Prostate gland (tissue), 2 donors: ENCODE measurements around the gene KRABD2. TPM values are rescaled to one million over a fixed set of nuclear protein-coding genes. Genes with fewer than 3 reads are reported as not detected.

ENCODE experiments used
- DNase-seq: peaks from one replicate; pipeline ENCODE4 v3.0.0-alpha.2; 2019; ENCODE audit warnings: low spot score
- H3K27ac ChIP-seq, 2 donors: fragments of 200-600 bp; sonication (generic); 2 replicates each; pipeline ENCODE4 v1.5.1; 2017 to 2019
- H3K27me3 ChIP-seq: fragments of 200-600 bp; sonication (generic); replicated peaks from 2 replicates; pipeline ENCODE4 v1.5.1; 2019; ENCODE audit not compliant: insufficient read depth
- H3K36me3 ChIP-seq, 2 donors: fragments of 200-600 bp; sonication (generic); 1 replicate in 1 of 2; 2 replicates in 1 of 2; pipeline versions ENCODE4 v1.5.1 to v1.8.1; 2017 to 2019
- H3K4me1 ChIP-seq: fragments of 200-600 bp; sonication (generic); replicated peaks from 2 replicates; pipeline ENCODE4 v1.5.1; 2019
- H3K4me3 ChIP-seq, 2 donors: fragments of 200-600 bp; sonication (generic); 2 replicates each; pipeline ENCODE4 v1.5.1; 2017 to 2019
- H3K9me3 ChIP-seq: fragments of 200-600 bp; sonication (generic); 2 replicates; pipeline ENCODE4 v1.5.1; 2017
- POLR2A ChIP-seq: fragments of 450-650 bp; IDR thresholded peaks from one replicate; pipeline ENCODE4 v1.6.1; 2016; ENCODE audit warnings: antibody characterized with exemption, mild to moderate bottlenecking
- POLR2AphosphoS5 ChIP-seq: sonication (generic); formaldehyde crosslinking; IDR thresholded peaks from one replicate; pipeline ENCODE4 v1.6.1; 2017; ENCODE audit warnings: antibody characterized with exemption
- WGBS: methylation state at CpG from one replicate; pipeline ENCODE4 v1.1.5; 2018; 5-methylcytosine and 5-hydroxymethylcytosine counted together
- intact Hi-C: fragments of 100-400 bp; cut with DNase I; formaldehyde crosslinking; loops from one replicate; pipeline ENCODE4 v1.14.2; 2022
- small RNA-seq, 2 donors: library from RNA; depleted of rRNA; stranded (forward); fragments of <200 nt; gene quantifications; one replicate each; pipeline ENCODE3, GENCODE V24; 2016
- total RNA-seq, 2 donors: library from RNA; depleted of rRNA; stranded (reverse); fragments of >200 nt; gene quantifications; one replicate each; pipeline ENCODE4 v1.1.0, GENCODE V29; 2016
- TF ChIP-seq, protein P1 (sequence below), 4 experiments: fragments of 200-600 bp in 2 of 4; fragments of 450-650 bp in 2 of 4; sonication (generic) in 2 of 4; IDR thresholded peaks; 1 replicate in 3 of 4; 2 replicates in 1 of 4; pipeline ENCODE4 v1.5.1; 2016 to 2019; ENCODE audit warnings: antibody characterized with exemption in 4 of 4, mild to moderate bottlenecking in 2 of 4, moderate library complexity in 2 of 4

Gene KRABD2

GRCh38 chr17:8332688-8333087 is 43.8 kb downstream of the KRABD2 start:
- Histone ChIP-seq H3K4me1 (no peaks in the 10 kb centered on the region), H3K27ac (no peak overlapping the region), H3K4me3 (no peak overlapping the region), H3K9me3 (no peaks in the 10 kb centered on the region), H3K36me3 (no peaks in the 10 kb centered on the region), H3K27me3 (no peaks in the 10 kb centered on the region)
- TF ChIP-seq, protein P1, sequence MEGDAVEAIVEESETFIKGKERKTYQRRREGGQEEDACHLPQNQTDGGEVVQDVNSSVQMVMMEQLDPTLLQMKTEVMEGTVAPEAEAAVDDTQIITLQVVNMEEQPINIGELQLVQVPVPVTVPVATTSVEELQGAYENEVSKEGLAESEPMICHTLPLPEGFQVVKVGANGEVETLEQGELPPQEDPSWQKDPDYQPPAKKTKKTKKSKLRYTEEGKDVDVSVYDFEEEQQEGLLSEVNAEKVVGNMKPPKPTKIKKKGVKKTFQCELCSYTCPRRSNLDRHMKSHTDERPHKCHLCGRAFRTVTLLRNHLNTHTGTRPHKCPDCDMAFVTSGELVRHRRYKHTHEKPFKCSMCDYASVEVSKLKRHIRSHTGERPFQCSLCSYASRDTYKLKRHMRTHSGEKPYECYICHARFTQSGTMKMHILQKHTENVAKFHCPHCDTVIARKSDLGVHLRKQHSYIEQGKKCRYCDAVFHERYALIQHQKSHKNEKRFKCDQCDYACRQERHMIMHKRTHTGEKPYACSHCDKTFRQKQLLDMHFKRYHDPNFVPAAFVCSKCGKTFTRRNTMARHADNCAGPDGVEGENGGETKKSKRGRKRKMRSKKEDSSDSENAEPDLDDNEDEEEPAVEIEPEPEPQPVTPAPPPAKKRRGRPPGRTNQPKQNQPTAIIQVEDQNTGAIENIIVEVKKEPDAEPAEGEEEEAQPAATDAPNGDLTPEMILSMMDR (IDR thresholded peaks at IDR 0.05), result no peak
- TF ChIP-seq POLR2AphosphoS5 (no peak), POLR2A (no peak)
- intact Hi-C loops, result no loop called here
- DNase-seq, result no peak
- WGBS, result 47% methylated on average over 5 of the region's 5 CpGs

DNA sequence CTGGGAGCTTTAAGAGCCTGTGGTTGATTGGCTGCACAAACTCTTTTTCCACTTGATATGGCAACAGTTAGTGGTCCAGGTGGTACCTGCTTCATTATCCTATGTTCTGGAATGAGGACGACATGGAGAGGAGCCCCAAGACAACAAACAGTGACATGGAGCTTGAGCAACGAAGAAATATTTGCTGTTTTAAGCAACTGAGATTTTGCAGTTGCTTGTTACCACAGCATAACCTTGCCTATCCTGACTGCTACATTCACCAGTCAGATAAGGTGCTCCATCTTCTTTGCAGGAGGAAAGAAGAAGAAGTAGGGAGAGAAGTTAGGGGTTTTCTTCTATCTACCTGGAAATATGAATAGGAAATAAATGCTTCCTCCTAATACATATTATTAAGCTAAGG is 44.4 kb downstream of the KRABD2 start:
- 84% methylated on average over 2 of the region's 2 CpGs for WGBS
- H3K27me3 ChIP-seq, result no peaks in the 10 kb centered on the region
- H3K9me3 ChIP-seq, result no peaks in the 10 kb centered on the region
- no peak overlapping the region for H3K4me3 ChIP-seq
- intact Hi-C loops, result no loop called here
- TF ChIP-seq POLR2AphosphoS5, result no peak
- no peak for TF ChIP-seq POLR2A
- TF ChIP-seq, protein P1 (IDR thresholded peaks at IDR 0.05), result no peak
- no peak for DNase-seq
- H3K36me3 ChIP-seq, result no peaks in the 10 kb centered on the region
- H3K4me1 ChIP-seq, result no peaks in the 10 kb centered on the region
- no peak overlapping the region for H3K27ac ChIP-seq

- Histone ChIP-seq H3K9me3 (no peaks in the 10 kb centered on the region), H3K4me1 (no peaks in the 10 kb centered on the region), H3K27me3 (no peaks in the 10 kb centered on the region), H3K36me3 (no peaks in the 10 kb centered on the region), H3K4me3 (peak overlapping the region; percentile 29 to 34), H3K27ac (no peak overlapping the region)
- TF ChIP-seq POLR2A (no peak), POLR2AphosphoS5 (no peak)
- 22% methylated on average over 18 of the region's 25 CpGs for whole genome bisulfite sequencing
- intact Hi-C loops, result no loop called here
- no peak for DNase-seq
Observed at GRCh38 chr17:8327303-8327649, 49.2 kb downstream of the KRABD2 start.

Small RNAs within 50 kb of the gene (small RNA-seq; reads per million reads assigned to genes)
- 0 reads per million in 2 donors for gene RF00265

Other genes with a start within 250 kb of the KRABD2 start
- gene PER1, start 224.3 kb downstream of the KRABD2 start, total RNA-seq, result 100 to 1,000 TPM; 119 to 142 TPM
- gene VAMP2, start 213.8 kb downstream of the KRABD2 start, total RNA-seq, result 10 to 100 TPM; 34.2 to 65.2 TPM
- gene TMEM107, start 200.3 kb downstream of the KRABD2 start, total RNA-seq, result 10 to 100 TPM in 1 of 2 donors, 1 to 10 TPM in 1; 8.6 to 13.9 TPM
- gene BORCS6, start 186.5 kb downstream of the KRABD2 start, total RNA-seq, result 10 to 100 TPM in 1 of 2 donors, 1 to 10 TPM in 1; 9.6 to 19.1 TPM
- 1 to 10 TPM; 2.1 to 6.6 TPM for gene AURKB, start 166.1 kb downstream of the KRABD2 start, total RNA-seq
- 10 to 100 TPM; 20.1 to 31.7 TPM for gene CTC1, start 128.6 kb downstream of the KRABD2 start, total RNA-seq
- gene PFAS, start 127.4 kb downstream of the KRABD2 start, total RNA-seq, result 10 to 100 TPM; 17.0 to 29.0 TPM
- 10 to 100 TPM; 29.5 to 30.1 TPM for gene RANGRF, start 88.0 kb downstream of the KRABD2 start, total RNA-seq
- gene SLC25A35, start 81.3 kb downstream of the KRABD2 start, total RNA-seq, result 1 to 10 TPM; 4.5 to 5.2 TPM
- 1 to 10 TPM; 2.6 to 4.4 TPM for gene ARHGEF15, start 66.5 kb downstream of the KRABD2 start, total RNA-seq
- not detected for gene ODF4, start 36.9 kb downstream of the KRABD2 start, total RNA-seq
- gene RPL26, start 6.5 kb upstream of the KRABD2 start, total RNA-seq, result 1,000 to 10,000 TPM; 1,762 to 3,819 TPM
- not detected for gene RNF222, start 21.1 kb upstream of the KRABD2 start, total RNA-seq
- gene NDEL1, start 59.2 kb upstream of the KRABD2 start, total RNA-seq, result 10 to 100 TPM; 32.5 to 62.2 TPM